Ectodermal cell (in vitro differentiated cells): ENCODE results near the gene RFX1.
A peak's percentile ranks its signal among the peaks of the same experiment; 100 is the strongest.
"Not testable (repeated sequence)": the region's sequence is repeated elsewhere in the genome, so short reads cannot be mapped to it uniquely, and the experiment has no call there.

Experiments used
- H3K27ac ChIP-seq: 2 replicates; pipeline ENCODE4 v1.7.0; 2013; ENCODE audit warnings: mild to moderate bottlenecking, low read depth, low read length; ENCODE audit not compliant: insufficient read depth, poor library complexity, severe bottlenecking
- H3K27me3 ChIP-seq: 2 replicates; pipeline ENCODE4 v1.7.0; 2013; ENCODE audit warnings: mild to moderate bottlenecking, low read length; ENCODE audit not compliant: insufficient read depth, control insufficient read depth, poor library complexity, severe bottlenecking
- H3K36me3 ChIP-seq: one replicate; pipeline ENCODE4 v1.7.0; 2013; ENCODE audit warnings: low read length; ENCODE audit not compliant: control insufficient read depth, insufficient read depth
- H3K4me1 ChIP-seq: one replicate; pipeline ENCODE4 v1.7.0; 2013; ENCODE audit warnings: low read length; ENCODE audit not compliant: control insufficient read depth, insufficient read depth
- H3K4me3 ChIP-seq: 2 replicates; pipeline ENCODE4 v1.7.0; 2013; ENCODE audit warnings: low read depth, low read length, control low read depth; ENCODE audit not compliant: insufficient read depth
- H3K9me3 ChIP-seq: 2 replicates; pipeline ENCODE4 v1.7.0; 2013; ENCODE audit warnings: mild to moderate bottlenecking, low read length, moderate library complexity; ENCODE audit not compliant: control insufficient read depth
- WGBS, 2 experiments: methylation state at CpG; one replicate each; pipeline ENCODE4 v1.1.7; 2013; ENCODE audit warnings: missing lambda C conversion rate in 2 of 2; 5-methylcytosine and 5-hydroxymethylcytosine counted together

Gene RFX1

DNA sequence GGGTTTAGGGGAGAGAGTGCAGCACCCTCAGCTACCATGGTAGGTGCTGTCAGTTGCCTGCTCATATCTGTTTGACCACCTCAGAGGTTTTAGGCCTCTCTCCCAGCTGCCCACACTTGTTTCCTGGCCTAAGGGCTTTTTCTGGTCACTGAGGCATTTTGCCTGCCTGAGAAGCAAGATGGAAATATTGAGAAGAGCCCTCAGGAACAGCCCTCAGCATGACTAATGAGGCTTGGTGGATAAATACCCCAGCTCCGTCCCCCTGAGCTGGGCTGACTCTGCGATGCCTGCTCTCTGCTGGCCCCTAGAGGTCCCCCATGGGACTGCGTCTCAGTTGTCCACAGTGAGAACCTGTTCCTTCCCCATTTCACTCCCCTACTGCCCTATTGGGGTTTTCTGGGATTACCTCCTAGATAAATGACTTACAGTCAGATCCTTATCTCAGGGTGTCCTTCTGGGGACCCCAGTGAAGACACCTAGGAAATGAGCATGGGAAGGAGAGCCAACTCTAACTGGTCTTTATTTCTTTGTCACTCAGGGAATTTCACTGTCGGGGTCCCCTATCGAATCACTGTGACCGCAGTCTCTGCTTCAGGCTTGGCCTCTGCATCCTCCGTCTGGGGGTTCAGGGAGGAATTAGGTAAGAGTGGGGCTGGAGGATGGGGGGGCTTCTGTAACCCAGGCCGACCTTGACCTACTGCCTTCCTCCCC is 42.5 kb upstream of the RFX1 start:
- no peaks in the 10 kb centered on the region for H3K27me3 ChIP-seq
- no peaks in the 10 kb centered on the region for H3K9me3 ChIP-seq
- no peaks in the 10 kb centered on the region for H3K36me3 ChIP-seq
- 82 to 83% methylated on average over 8 of the region's 8 CpGs for WGBS, 2 experiments
- no peaks in the 10 kb centered on the region for H3K4me1 ChIP-seq
- H3K27ac ChIP-seq = no peak overlapping the region
- no peak overlapping the region for H3K4me3 ChIP-seq

GRCh38 chr19:14047866-14048265 is 41.7 kb upstream of the RFX1 start:
- 92 to 94% methylated on average over 9 of the region's 10 CpGs for WGBS, 2 experiments
- not testable (repeated sequence) for H3K4me3 ChIP-seq

GRCh38 chr19:14042659-14043608 is 36.8 kb upstream of the RFX1 start:
- H3K27ac ChIP-seq = peak overlapping the region; percentile 47
- not testable (repeated sequence) for H3K27me3 ChIP-seq, H3K4me3 ChIP-seq, H3K4me1 ChIP-seq, H3K9me3 ChIP-seq, H3K36me3 ChIP-seq
- 81% methylated on average over 19 of the region's 19 CpGs for WGBS, 2 experiments

More at GRCh38 chr19:14047866-14048265, 41.7 kb upstream of the RFX1 start:
- H3K4me1 ChIP-seq, H3K36me3 ChIP-seq, H3K9me3 ChIP-seq, H3K27me3 ChIP-seq, H3K27ac ChIP-seq: not testable (repeated sequence)

GRCh38 chr19:14039181-14039580 is 33.1 kb upstream of the RFX1 start:
- H3K9me3 ChIP-seq = no peaks in the 10 kb centered on the region
- no peaks in the 10 kb centered on the region for H3K27me3 ChIP-seq
- no peak overlapping the region for H3K4me3 ChIP-seq
- WGBS, 2 experiments = 86 to 88% methylated on average over 7 of the region's 7 CpGs
- no peak overlapping the region for H3K27ac ChIP-seq
- no peaks in the 10 kb centered on the region for H3K4me1 ChIP-seq
- H3K36me3 ChIP-seq = no peaks in the 10 kb centered on the region

GRCh38 chr19:14035706-14036105 is 29.6 kb upstream of the RFX1 start:
- no peak overlapping the region for H3K27ac ChIP-seq
- H3K4me1 ChIP-seq = no peaks in the 10 kb centered on the region
- no peaks in the 10 kb centered on the region for H3K36me3 ChIP-seq
- 91% methylated on average over 7 of the region's 7 CpGs for WGBS, 2 experiments
- peaks cover 18% of the 10 kb centered on the region for H3K27me3 ChIP-seq
- H3K4me3 ChIP-seq = no peak overlapping the region
- no peaks in the 10 kb centered on the region for H3K9me3 ChIP-seq

DNA sequence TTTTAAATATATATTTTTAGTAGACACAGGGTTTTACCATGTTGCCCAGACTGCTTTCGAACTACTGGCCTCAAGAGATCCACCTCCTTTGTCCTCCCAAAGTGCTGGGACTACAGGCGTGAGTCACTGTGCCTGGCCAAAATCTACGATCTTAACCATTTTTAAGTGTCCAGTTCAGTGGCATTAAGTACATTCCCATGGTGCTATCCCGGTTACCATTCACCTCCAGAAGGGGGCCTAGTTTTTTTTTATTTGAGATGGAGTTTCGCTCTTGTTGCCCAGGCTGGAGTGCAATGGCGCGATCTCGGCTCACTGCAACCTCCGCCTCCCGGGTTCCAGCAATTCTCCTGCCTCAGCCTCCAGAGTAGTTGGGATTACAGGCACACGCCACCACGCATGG is 29.0 kb upstream of the RFX1 start:
- H3K4me3 ChIP-seq, H3K27ac ChIP-seq, H3K9me3 ChIP-seq, H3K36me3 ChIP-seq, H3K4me1 ChIP-seq: not testable (repeated sequence)
- WGBS, 2 experiments = 91 to 94% methylated on average over 12 of the region's 12 CpGs
- peaks cover 22% of the 10 kb centered on the region for H3K27me3 ChIP-seq

DNA sequence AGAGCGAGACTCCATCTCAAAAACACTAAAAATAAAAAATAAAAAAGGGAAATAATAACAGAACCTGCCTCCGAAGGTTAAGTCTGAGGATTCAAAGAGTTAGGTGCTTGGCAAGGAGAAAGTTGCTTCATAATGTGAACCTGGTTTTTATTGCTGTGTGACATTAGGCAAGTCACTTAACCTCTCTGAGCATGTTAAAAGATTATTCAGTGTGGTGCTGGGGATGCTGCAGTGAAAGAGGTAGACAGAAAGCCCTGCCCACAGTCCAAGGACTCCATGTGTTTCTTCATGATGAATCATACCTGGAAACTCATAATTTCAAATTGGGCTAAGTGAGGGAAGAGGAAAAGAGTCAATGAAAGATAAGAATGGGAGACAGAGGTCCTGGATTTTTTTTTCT is 27.8 kb upstream of the RFX1 start:
- Histone ChIP-seq H3K36me3 (no peaks in the 10 kb centered on the region), H3K4me1 (no peaks in the 10 kb centered on the region), H3K9me3 (no peaks in the 10 kb centered on the region), H3K4me3 (no peak overlapping the region), H3K27me3 (peaks cover 22% of the 10 kb centered on the region), H3K27ac (no peak overlapping the region)
- 97 to 100% methylated on average over 1 to 2 of the region's 2 CpGs for WGBS, 2 experiments

DNA sequence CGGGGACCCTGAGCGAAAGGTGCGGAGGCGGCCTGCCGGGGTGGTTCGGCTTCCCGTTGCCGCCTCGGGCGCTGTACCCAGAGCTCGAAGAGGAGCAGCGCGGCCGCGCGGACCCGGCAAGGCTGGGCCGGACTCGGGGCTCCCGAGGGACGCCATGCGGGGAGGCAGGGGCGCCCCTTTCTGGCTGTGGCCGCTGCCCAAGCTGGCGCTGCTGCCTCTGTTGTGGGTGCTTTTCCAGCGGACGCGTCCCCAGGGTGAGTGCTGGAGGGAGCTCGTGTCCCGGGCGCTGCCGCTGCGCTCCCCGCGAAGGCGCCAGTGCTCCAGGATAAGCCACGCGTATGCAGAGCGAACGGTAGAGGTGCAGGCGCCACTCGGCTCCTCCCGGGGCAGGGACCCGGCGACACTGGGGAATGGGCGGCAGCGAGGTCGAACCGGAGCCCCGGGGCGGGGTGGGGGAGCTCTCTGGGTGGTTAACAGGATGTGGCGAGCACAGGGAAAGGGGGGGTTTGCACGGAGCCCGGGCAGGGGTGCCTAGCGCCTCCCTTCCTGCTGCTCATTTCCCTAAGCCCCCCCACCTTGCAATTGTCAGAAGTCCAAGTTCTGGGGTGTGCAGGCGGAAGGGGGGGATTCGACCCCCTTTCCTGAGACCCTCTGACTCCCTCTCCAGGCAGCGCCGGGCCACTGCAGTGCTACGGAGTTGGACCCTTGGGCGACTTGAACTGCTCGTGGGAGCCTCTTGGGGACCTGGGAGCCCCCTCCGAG is 25.8 kb upstream of the RFX1 start, which contains the start of gene IL27RA:
Gene IL27RA (plus strand): TSS at position 44 of the 762 bp plus-strand sequence. CDS start 111 bp downstream, at position 155.
- Histone ChIP-seq H3K4me1 (no peaks in the 10 kb centered on the region), H3K4me3 (peak within 1 kb of the TSS; percentile 65), H3K27me3 (peaks cover 22% of the 10 kb centered on the region), H3K36me3 (no peaks in the 10 kb centered on the region), H3K27ac (no peak within 1 kb of the TSS), H3K9me3 (no peaks in the 10 kb centered on the region)
- 1% methylated on average over 63 of the region's 63 CpGs for WGBS, 2 experiments

DNA sequence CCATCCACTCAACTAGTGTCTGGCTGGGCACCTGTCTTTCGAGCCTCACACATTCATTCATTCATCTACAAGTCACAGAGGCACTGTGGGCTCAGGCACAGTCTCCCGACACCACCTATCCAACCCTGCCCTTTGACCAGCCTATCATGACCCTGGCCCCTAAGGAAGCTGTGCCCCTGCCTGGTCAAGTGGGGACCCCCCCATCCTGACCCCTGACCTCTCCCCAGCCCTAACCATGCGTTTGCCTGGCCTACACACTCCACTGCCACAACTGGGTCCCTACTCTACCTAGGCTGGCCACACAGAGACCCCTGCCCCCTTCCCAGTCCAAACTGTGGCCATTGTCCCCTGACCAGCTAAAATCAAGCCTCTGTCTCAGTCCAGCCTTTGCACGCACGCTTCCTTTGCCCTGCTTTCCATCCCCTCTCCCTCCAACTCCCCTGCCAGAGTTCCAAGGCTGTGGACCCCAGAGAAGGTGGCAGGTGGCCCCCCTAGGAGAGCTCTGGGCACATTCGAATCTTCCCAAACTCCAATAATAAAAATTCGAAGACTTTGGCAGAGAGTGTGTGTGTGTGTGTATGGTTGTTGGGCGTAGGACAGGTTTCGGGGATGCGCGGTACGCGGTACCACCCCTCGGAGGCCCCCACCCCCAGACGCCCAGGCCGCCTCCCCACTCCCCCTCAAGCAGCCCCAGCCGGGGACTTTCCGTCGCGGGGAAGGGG is 25.0 kb upstream of the RFX1 start:
- Histone ChIP-seq H3K4me1 (no peaks in the 10 kb centered on the region), H3K36me3 (no peaks in the 10 kb centered on the region), H3K4me3 (peak overlapping the region; percentile 65), H3K9me3 (no peaks in the 10 kb centered on the region), H3K27ac (no peak overlapping the region), H3K27me3 (peaks cover 22% of the 10 kb centered on the region)
- WGBS, 2 experiments = 23 to 28% methylated on average over 19 to 20 of the region's 20 CpGs
